Measurements from ENCODE around the gene IPO4. TPM values are rescaled to one million over a fixed set of nuclear protein-coding genes. Genes with fewer than 3 reads are reported as not detected.

IPO4 gene
- total and polyA plus RNA-seq, 9 of the 15 experiments (the other 6 are each of a cell fraction or from before 2014, with no cell fraction given) = 7.3 to 122 (median 31.8) TPM

GRCh38 chr14:24196071-24197055, 7.7 kb upstream of the IPO4 start (continued):
- TF ChIP-seq PRDM10 (IDR thresholded peaks at IDR 0.05; ENCODE audit: partially characterized antibody) (no peak), ZNF41 (CRISPR knock-in tag; conservative IDR thresholded peaks at IDR 0.05) (no peak), HMG20B (CRISPR knock-in tag; IDR thresholded peaks at IDR 0.05) (no peak), NCOA6 (IDR thresholded peaks at IDR 0.05) (peak; percentile 74; the same call in 1 of the 2 replicates), JUND (IDR thresholded peaks at IDR 0.05; ENCODE audit: borderline replicate concordance, low read depth, low read length) (no peak), JUND (tag; IDR thresholded peaks at IDR 0.05; ENCODE audit: borderline replicate concordance, low read depth, low read length) (no peak), ZNF507 (tag; conservative IDR thresholded peaks at IDR 0.05) (no peak), NCOA1 (IDR thresholded peaks at IDR 0.05; ENCODE audit: low read depth) (no peak), CREBBP (IDR thresholded peaks at IDR 0.05; ENCODE audit: low read depth, low read length) (no peak), ZNF644 (tag; IDR thresholded peaks at IDR 0.05; ENCODE audit: low read depth) (no peak), NFIC (IDR thresholded peaks at IDR 0.05) (peak; percentile 44)
- TF ChIP-seq, protein P1, sequence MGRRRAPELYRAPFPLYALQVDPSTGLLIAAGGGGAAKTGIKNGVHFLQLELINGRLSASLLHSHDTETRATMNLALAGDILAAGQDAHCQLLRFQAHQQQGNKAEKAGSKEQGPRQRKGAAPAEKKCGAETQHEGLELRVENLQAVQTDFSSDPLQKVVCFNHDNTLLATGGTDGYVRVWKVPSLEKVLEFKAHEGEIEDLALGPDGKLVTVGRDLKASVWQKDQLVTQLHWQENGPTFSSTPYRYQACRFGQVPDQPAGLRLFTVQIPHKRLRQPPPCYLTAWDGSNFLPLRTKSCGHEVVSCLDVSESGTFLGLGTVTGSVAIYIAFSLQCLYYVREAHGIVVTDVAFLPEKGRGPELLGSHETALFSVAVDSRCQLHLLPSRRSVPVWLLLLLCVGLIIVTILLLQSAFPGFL (CRISPR knock-in tag; IDR thresholded peaks at IDR 0.05) = no peak
